GM10248 (cell line): ENCODE data around the gene TMPO.
"Not testable (repeated sequence)": the region's sequence is repeated elsewhere in the genome, so short reads cannot be mapped to it uniquely, and the experiment has no call there.

Experiments
- CTCF ChIA-PET: fragments of 300-600 bp; sonication (Branson Sonifier 250); formaldehyde crosslinking; extraction: SDS; loops from one replicate; lab custom pipeline; 2021; ENCODE audit warnings: antibody characterized with exemption; lab: Yijun Ruan, JAX
- POLR2A ChIA-PET: fragments of 350-650 bp; sonication (Branson Sonifier 250); formaldehyde crosslinking; extraction: SDS; loops from one replicate; lab custom pipeline; 2020; ENCODE audit warnings: antibody characterized with exemption; lab: Yijun Ruan, JAX
- DNase-seq: peaks from one replicate; pipeline ENCODE4 v3.0.0; 2012; ENCODE audit errors: extremely low spot score
- TF ChIP-seq, protein P1 (sequence below): IDR thresholded peaks from 2 replicates; pipeline ENCODE4 v1.5.1; 2012; ENCODE audit warnings: mild to moderate bottlenecking, low read depth; ENCODE audit errors: extremely low read depth, missing control alignments, control extremely low read depth

Gene TMPO

DNA sequence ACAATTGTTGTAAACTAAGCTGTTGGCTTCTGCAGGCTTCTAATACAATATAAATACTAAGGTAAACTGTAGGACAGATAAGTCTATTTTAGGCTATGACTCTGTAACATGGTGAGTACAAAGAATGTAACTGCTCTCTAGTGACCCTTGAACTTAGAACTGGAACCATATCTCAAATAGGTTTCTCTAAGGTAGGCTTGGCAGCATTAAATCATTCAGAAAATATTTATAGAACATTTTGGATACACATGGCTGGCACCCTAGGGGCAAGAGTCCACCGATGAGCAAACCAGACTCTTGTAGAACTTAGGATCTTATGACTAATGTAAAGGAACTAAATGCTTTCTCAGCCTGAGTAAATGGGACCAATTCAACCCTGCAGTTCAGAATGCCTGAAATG is 58.7 kb downstream of the TMPO start:
- CTCF ChIA-PET, result no interaction called here
- POLR2A ChIA-PET, result no interaction called here
- TF ChIP-seq, protein P1, sequence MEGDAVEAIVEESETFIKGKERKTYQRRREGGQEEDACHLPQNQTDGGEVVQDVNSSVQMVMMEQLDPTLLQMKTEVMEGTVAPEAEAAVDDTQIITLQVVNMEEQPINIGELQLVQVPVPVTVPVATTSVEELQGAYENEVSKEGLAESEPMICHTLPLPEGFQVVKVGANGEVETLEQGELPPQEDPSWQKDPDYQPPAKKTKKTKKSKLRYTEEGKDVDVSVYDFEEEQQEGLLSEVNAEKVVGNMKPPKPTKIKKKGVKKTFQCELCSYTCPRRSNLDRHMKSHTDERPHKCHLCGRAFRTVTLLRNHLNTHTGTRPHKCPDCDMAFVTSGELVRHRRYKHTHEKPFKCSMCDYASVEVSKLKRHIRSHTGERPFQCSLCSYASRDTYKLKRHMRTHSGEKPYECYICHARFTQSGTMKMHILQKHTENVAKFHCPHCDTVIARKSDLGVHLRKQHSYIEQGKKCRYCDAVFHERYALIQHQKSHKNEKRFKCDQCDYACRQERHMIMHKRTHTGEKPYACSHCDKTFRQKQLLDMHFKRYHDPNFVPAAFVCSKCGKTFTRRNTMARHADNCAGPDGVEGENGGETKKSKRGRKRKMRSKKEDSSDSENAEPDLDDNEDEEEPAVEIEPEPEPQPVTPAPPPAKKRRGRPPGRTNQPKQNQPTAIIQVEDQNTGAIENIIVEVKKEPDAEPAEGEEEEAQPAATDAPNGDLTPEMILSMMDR, result no peak
- DNase-seq, result no peak

DNA sequence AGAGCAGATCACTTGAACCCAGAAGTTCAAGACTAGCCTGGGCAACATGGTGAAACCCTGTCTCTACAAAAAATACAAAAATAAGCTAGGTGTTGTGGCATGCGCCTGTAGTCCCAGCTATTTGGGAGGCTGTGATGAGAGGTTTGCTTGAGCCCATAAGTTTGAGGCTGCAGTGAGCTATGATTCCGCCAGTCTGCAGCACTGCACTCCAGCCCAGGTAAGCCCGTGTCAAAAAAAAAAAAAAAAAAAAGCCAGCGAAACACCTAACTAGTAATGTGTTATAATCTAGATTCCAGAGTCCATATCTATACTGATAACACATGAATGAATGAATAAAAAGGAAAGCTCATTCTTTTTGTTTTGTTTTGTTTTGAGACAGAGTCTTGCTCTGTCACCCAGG is 59.6 kb downstream of the TMPO start:
- TF ChIP-seq, protein P1, result no peak
- POLR2A ChIA-PET, result no interaction called here
- no peak for DNase-seq
- CTCF ChIA-PET, result interaction anchor here (0.6 to 7.4 kb wide), 4 partner anchors 8 to 84 kb away, joined by 3 to 42 read pairs (median 4); no protein-coding TSS in a partner anchor

DNA sequence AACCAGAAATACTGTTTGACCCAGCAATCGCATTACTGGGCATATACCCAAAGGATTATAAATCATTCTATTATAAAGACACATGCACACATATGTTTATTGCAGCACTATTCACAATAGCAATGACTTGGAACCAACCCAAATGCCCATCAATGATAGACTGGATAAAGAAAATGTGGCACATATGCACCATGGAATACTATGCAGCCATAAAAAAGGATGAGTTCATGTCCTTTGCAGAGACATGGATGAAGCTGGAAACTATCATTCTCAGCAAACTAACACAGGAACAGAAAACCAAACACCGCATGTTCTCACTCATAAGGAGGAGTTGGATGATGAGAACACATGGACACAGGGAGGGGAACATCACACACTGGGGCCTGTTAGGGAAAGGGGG is 61.4 kb downstream of the TMPO start:
- CTCF ChIA-PET, result interaction anchor here (7.4 kb wide), 1 partner anchor 10 kb away, joined by 42 read pairs; no protein-coding TSS in a partner anchor

DNA sequence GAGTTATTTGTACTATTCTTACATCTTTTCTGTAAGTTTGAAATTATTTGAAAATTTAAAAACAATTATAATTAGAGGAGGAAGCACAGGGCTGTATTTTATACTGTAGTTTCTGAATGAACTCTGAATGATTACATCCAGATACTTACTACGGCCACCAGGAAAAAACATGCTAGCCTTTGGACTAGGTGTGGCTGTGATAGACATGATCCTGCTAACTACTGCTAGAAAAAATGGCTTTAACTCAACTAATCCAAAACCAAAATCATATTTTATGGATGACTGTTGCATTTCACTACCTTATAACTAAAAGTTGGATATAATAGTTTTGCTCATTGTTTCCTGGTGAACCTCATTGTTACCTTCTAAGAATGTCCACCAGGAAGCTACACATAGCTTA is 63.0 kb downstream of the TMPO start:
- DNase-seq, result no peak
- TF ChIP-seq, protein P1, result no peak
- ChIA-PET POLR2A (interaction anchor here (0.9 kb wide), 1 partner anchor 15 kb away, joined by 3 read pairs; the partner anchor contains the start of gene SLC25A3), CTCF (interaction anchor here (1.3 to 7.4 kb wide), 3 partner anchors 9 to 12 kb away, joined by 3 to 42 read pairs (median 4); no protein-coding TSS in a partner anchor)

More for the DNA sequence above, 61.4 kb downstream of the TMPO start:
- DNase-seq, POLR2A ChIA-PET: not testable (repeated sequence)

DNA sequence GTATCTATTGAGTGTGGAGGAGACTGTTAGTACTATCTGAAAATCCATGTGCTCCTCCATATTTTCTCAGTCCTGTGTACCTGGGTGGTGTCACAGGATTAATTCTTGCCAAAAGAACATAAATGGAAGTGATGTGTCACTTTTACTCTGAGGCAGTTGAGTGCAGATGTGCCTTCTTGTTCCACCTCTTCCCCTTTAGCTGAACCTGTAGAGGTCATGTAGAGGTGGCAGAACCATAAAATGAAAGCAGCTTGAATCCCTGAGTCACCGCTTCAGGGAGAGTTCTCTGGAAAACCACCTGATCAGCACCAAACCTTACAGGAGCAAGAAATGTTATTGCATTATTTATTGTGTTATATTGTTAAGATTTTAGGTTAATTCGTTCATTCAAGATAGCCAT is 63.4 kb downstream of the TMPO start:
- CTCF ChIA-PET, result interaction anchor here (1.3 to 7.4 kb wide), 3 partner anchors 9 to 12 kb away, joined by 3 to 42 read pairs (median 4); no protein-coding TSS in a partner anchor
- TF ChIP-seq, protein P1, result no peak
- POLR2A ChIA-PET, result interaction anchor here (0.9 kb wide), 1 partner anchor 15 kb away, joined by 3 read pairs; the partner anchor contains the start of gene SLC25A3
- DNase-seq, result no peak

DNA sequence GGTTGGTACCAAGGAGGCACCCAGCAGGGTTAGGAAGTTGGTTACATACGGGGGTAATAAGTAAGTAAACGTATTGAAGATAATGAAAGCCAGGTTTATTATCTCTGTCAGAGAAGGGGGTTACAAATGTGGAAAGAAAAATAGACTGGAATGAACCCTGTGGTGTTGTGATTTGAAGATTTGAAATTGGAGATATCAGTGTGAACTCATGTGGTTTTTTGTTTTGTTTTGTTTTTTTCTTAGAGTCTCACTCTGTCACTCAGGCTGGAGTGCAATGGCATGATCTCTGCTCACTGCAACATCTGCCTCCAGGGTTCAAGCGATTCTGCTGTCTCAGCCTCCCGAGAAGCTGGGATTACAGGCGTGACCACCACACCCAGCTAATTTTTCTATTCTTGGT is 64.0 kb downstream of the TMPO start:
- ChIA-PET CTCF (interaction anchor here (1.3 to 7.4 kb wide), 3 partner anchors 10 to 13 kb away, joined by 3 to 42 read pairs (median 4); no protein-coding TSS in a partner anchor), POLR2A (interaction anchor here (0.9 kb wide), 1 partner anchor 14 kb away, joined by 3 read pairs; the partner anchor contains the start of gene SLC25A3)
- TF ChIP-seq, protein P1, result no peak
- no peak for DNase-seq

DNA sequence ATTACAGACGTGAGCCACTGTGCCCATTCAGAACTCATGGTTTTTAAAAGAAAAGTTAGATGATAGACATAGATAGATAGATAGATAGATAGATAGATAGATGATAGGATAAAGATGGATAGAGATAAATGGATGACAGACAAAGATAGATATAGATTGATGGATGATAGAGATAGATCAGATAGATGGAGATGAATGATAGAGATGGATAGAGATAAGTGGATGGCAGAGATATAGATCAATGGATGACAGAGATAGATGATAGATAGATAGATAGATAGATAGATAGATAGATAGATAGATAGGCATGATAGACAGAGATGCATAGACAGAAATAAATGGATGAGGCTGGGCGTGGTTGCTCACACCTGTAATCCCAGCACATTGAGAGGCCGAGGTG is 64.4 kb downstream of the TMPO start:
- ChIA-PET POLR2A (no interaction called here), CTCF (interaction anchor here (1.5 to 7.4 kb wide), 3 partner anchors 9 to 13 kb away, joined by 3 to 42 read pairs (median 4); no protein-coding TSS in a partner anchor)
- TF ChIP-seq, protein P1, result no peak
- no peak for DNase-seq
